D721Med (cell line): Measurements from ENCODE around the gene KLKB1.

Source experiments
- DNase-seq: peaks from one replicate; pipeline ENCODE4 v3.0.0; 2011; ENCODE audit warnings: low spot score; ENCODE audit not compliant: insufficient read length
- FAIRE-seq: peaks from 2 replicates; lab custom pipeline; 2011; peaks lifted over from hg19 to GRCh38; lab: Jason Lieb, UNC
- TF ChIP-seq, protein P1 (sequence below): IDR thresholded peaks from 2 replicates; pipeline ENCODE4 v1.5.1; 2012; ENCODE audit warnings: mild to moderate bottlenecking, control low read depth; ENCODE audit not compliant: insufficient read depth; ENCODE audit errors: missing control alignments

The KLKB1 gene

DNA sequence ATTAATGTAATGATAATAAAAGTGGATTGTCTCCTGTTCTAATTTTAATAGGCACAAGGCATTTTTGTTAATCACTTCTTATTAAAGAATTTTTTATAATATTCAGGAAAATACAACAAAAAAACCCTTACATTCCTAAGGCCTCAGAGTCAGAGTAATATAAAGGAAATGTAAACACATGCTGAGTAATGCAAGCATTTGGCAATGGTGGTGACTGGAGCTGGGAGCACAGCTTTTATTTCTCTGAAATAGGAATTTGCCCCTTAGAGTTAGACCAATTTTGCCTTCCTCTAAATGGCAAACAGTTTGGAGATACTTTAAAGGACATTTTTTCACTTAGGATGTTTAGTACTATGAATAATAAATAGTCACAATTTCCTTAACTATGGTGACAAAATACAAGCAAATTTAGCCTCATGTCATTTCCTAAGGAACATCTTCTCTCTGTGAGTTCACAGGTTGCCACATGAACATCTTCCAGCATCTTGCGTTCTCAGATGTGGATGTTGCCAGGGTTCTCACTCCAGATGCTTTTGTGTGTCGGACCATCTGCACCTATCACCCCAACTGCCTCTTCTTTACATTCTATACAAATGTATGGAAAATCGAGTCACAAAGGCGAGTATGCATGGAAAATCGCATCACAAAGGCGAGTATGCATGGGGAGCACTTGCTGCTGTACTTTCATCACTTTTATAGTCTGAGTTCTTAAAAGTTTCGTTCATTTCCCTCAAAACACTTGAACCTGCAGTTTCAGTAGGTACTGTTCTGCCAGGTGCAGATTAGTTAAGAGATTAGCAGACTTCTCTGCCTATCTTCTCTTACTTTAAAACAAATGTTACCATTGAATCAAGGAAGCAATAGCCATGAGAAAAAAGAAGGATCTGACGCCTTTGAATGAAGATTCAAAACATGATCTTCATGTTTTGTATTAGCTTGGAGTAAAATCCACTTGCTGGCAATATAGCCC is 22.8 kb downstream of the KLKB1 start:
- FAIRE-seq (no peak), DNase-seq (no peak)
- TF ChIP-seq, protein P1, sequence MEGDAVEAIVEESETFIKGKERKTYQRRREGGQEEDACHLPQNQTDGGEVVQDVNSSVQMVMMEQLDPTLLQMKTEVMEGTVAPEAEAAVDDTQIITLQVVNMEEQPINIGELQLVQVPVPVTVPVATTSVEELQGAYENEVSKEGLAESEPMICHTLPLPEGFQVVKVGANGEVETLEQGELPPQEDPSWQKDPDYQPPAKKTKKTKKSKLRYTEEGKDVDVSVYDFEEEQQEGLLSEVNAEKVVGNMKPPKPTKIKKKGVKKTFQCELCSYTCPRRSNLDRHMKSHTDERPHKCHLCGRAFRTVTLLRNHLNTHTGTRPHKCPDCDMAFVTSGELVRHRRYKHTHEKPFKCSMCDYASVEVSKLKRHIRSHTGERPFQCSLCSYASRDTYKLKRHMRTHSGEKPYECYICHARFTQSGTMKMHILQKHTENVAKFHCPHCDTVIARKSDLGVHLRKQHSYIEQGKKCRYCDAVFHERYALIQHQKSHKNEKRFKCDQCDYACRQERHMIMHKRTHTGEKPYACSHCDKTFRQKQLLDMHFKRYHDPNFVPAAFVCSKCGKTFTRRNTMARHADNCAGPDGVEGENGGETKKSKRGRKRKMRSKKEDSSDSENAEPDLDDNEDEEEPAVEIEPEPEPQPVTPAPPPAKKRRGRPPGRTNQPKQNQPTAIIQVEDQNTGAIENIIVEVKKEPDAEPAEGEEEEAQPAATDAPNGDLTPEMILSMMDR: no peak

- DNase-seq: no peak
- TF ChIP-seq, protein P1: no peak
- no peak for FAIRE-seq
These were observed 23.5 kb downstream of the KLKB1 start for GRCh38 chr4:186250760-186251159.

GRCh38 chr4:186255122-186255521 is 27.8 kb downstream of the KLKB1 start:
- TF ChIP-seq, protein P1: no peak
- DNase-seq: no peak
- no peak for FAIRE-seq

DNA sequence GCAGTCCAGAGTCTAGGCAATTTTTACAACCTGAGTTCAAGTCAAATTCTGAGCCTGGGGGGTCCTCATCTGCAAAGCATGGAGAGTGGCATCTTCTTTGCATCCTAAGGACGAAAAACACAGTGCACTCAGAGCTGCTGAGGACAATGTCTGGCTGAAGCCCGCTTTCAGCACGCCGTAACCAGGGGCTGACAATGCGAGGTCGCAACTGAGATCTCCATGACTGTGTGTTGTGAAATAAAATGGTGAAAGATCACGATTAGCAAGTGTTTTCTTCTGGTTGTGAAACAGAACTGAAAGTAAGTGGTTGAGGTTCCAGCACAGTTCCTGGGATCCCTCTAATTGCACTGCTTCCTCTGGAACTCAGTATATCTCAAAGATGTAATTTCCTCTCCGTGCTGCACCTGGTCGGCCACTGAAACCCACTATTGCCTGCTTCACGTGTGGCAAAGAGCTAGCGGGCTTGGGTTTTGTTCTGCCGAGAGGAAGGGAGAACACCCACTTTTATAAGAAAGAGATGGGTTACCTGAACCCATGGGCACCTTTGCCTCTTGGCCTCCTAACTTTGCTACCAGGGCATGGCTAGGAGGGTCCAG is 31.0 kb downstream of the KLKB1 start:
- DNase-seq: no peak
- no peak for FAIRE-seq
- TF ChIP-seq, protein P1: no peak

DNA sequence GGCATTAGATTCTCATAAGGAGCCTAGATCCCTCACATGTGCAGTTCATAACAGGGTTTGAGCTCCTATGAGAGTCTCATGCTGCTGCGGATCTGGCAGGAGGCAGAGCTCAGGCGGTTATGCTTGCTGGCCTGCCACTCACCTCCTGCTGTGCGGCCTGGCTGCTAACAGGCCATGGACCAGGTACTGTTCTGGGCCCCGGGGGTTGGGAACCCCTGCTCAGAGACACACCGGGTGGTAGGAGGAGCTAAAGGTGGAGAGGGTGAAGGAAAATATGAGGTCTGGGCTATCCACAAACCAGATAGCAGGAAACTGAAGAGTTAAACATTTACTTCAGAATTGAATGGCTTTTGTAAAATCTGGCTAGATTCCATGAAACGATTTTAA is 32.8 kb downstream of the KLKB1 start:
- no peak for DNase-seq
- FAIRE-seq: no peak
- TF ChIP-seq, protein P1: no peak

DNA sequence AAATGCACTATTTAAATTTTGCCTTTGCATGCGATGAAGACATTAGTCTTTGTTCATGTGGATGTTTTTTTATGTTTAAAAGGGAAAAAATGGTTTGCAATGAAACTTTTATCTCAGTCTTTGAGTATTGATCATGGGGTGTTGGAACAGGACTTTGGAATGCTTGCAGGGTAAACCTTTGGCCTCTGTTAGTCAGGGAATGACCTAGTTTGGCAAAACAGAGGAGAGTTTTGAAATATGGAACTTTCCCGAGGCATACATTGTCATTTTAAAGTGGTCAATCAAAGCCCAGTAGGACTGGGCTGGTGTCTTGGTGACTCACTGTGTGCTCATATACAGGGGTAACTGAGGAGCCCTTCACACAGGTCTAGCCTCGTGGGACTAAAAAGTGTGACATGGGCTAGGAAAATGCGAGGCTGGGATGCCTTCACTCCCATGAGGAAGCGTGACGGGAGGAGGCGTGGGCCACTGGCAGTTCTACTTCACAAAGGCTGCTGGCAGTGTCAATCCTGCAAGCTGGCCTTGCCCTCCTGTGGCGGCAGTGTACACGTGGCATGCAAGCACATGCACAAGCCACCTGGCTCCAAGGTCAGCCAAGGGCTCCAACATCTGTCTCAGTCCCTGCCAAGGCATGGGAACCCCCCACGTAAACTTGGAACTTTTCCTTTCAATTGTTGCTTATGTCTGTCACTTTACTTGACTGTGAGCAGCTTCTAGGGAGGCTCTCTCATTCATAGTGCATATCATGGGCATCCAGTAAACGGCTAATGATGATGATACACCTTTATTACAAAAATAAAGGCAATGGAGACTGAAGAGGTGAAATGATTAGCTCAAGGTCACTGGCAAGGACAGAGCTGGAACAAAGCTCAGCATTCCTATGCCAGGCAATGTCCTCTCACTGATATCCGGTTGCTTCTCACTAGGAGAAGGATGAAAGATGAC is 33.5 kb downstream of the KLKB1 start:
- DNase-seq (no peak), FAIRE-seq (no peak)
- TF ChIP-seq, protein P1: no peak
